Measurements from ENCODE around the gene SUGCT. TPM values are rescaled to one million over a fixed set of nuclear protein-coding genes. Genes with fewer than 3 reads are reported as not detected.

SUGCT gene
- total RNA-seq, 1 donor, result 0.81 TPM

DNA sequence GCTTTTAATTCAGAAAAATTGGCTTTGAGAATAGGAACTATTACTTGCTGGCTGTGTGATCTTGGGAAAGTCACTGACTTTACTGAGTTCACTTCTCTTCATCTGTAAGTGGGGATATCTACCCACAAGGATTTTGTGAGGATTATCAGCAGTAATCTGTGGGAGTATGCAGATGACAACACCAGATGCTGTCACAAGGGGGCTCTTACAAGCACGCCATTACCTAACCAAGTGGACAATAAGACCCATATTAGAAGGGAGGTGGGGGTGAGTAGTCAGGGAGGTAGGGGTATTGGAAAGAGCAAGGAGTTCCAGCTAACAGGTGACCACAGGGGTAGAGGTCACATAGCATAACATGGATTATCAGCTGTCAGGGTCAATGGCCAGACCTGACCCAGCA is 569.4 kb downstream of the SUGCT start:
- DNase-seq (ENCODE audit: low read depth in 2 of 3, low spot score in 2 of 3), result no peak

DNA sequence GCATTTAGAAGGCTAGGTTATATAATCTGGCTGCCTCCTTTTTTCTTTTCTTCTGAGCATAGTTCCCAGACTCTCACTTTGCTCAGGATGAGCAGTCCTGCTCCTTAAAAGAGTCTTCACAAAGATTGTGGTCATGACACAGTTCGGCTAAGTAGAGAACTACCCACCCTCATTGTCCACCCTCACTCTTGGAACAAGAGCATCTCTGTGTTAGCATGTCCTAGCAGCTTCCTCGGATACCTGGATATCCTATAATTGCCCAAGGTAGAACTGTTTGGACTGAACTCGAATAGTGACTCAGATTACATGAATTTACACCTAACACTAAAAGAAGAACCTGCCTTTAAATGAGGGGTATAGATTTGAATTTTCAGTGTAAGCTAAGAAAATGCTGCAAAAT is 572.0 kb downstream of the SUGCT start:
- DNase-seq (ENCODE audit: low read depth in 2 of 3, low spot score in 2 of 3), result no peak

DNA sequence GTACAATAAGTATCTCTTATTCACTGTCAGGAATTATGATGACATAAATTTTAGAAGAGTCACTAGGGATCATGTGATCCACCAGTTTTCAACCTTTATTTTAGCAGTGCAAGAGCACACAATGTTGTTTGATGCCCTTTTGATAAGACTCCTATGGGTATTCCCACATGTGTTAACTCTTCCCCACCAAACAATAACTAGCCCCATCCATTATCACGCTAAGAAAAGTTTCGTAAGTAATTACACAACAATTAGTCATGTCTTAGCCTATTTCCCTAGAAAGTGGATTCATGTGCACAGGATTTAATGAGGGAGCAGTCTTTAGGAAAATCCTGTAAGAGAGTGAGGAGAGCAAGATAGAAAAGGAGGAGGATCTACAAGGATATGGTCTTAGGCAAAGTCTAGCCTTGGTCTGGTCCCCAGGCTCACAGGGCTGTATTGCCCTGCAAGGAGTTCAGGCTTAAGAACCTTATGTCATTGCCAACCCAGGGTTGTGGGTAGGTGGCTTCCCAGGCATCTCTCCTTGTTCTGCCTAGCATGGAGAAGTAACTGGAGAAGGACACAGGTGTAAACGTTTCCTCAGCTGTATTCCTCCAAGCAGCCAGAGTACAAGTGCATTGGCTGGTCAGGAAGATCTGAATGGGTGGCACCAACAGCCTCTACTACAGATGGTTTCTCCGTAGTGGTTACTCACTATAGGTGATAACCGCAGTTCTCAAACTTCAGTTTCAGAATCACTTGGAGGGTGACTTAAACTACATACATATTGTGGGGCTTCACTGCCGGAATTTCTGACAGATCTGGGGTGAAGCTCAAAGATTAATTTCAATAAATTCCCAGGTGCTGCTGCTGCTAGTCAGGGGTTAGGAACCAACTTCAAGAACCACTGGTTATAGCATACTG is 574.5 kb downstream of the SUGCT start:
- DNase-seq (ENCODE audit: low read depth in 2 of 3, low spot score in 2 of 3), result no peak

DNA sequence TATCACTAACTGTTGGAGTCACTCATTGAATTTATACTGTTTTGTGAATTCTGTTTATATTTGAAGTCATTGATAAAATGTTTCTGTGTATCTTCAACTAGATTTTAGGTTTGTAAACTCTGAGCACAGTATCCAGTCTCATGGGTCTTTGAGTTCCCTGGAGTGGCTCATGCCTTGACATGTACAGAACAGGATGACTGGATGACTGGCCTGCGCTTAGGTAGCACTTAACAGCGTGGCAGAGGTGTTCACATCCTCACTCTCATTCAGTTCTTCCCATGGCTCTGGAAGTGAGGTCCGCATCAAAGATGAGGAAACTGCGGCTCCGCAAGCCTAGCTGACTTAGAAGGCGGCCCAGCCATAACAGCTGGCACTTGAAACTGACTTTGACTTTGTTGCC is 576.9 kb downstream of the SUGCT start:
- no peak for DNase-seq (ENCODE audit: low read depth in 2 of 3, low spot score in 2 of 3)

DNA sequence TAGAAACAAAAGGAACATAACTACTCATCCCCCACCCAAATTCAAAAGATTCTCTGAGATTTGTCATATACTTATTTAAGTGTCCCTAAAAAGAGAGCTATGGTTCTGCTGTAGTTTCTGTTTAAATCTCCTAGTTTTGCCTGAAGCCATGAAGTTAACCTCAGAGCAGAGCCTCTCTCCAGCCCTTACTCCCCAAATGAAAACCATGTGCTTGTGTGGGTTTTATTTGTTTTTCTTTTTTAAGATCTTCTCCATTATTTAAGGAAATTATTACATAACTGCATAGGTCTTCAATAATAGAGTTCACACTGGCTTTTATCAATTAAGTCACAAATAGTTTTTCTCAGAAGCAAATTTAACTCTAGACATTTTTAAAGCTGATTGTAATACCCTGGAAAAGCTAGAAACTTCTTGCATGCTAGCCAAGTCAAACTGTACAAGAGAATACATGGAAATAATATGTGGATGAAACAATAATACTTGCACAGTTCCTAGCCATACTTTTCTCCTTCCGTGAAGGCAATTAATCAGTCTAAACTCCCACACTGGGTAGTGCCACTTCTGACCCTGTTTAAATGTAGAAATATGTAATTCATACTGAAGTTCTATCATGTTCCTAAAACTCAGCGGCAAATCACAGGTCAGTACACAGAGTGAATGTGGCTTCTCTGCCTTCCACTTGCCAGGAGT is 579.7 kb downstream of the SUGCT start:
- no peak for DNase-seq (ENCODE audit: low read depth in 2 of 3, low spot score in 2 of 3)

DNA sequence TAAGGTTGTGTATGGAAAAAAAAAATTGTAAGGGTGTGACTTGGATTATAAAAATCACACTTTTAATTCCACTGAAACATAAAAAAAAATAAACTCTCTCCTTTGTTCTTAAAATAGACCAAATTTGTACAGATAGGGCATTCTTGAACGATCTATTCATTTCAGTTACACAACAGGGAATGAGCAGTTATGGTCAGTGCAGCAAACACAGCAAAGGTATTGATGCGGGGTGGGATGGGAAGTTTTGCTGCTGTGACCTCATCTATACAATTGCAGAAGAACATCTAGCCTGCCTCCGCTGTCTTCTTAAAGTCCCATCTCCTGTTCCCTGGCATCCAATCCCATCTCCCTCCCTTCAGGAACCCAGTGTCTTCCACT is 580.2 kb downstream of the SUGCT start:
- no peak for DNase-seq (ENCODE audit: low read depth in 2 of 3, low spot score in 2 of 3)

DNA sequence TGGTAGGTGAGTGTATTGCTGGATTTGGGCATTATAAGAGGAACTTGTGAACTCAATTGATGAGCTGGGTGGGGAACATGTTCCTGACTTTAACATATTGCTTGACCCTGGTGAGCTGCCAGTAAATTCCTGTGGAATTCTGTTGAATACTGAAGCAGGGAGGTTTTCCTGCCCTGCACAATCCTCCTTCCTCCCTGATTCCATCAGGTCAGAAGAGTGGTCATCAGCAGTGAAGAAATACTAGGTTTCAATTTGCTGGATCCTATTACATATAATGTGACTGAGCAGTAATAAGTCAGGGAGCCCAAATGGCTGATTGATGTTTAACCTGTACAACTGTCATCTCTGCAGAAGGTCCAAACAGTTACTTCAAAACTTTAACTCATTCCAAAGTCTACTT is 581.2 kb downstream of the SUGCT start:
- DNase-seq (ENCODE audit: low read depth in 2 of 3, low spot score in 2 of 3), result no peak

DNA sequence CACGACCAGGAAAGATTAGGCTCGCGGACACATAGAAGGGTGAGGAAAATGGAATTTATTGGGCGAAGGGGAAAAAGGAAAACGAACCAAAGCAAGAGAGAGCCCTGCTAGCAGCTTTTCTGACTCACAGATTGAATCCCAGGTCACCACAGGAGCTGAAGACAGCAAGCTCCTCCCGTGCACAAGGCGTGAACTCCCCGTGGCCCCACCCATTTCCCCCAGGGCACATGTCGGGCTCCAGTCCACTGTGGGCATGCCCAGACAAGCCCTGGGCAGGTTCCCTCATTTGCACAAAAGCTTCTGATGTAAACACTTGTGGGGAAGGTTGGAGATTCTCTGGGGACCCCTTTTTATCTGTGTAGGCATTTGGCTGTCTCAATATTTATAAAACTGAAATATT is 582.4 kb downstream of the SUGCT start:
- DNase-seq (ENCODE audit: low read depth in 2 of 3, low spot score in 2 of 3), result no peak

DNA sequence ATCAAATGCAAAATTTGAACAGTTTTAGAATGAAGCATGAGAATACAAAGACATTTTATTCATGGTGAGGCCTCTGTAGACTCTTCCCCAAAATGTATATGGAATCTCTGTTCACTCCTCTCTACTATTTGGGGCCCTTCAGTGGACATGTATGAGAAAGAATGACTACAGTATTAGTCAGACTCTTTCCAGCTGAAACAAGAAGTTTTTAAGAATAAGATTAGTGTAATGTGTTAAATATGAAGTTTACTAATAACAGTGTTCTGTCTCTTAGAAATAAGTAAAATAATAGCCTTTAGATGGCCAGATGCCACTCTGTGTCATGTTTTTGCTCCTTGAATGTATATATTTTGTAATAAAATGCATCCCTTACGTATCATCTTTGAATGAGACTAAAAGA is 585.6 kb downstream of the SUGCT start:
- DNase-seq (ENCODE audit: low read depth in 2 of 3, low spot score in 2 of 3), result no peak

DNA sequence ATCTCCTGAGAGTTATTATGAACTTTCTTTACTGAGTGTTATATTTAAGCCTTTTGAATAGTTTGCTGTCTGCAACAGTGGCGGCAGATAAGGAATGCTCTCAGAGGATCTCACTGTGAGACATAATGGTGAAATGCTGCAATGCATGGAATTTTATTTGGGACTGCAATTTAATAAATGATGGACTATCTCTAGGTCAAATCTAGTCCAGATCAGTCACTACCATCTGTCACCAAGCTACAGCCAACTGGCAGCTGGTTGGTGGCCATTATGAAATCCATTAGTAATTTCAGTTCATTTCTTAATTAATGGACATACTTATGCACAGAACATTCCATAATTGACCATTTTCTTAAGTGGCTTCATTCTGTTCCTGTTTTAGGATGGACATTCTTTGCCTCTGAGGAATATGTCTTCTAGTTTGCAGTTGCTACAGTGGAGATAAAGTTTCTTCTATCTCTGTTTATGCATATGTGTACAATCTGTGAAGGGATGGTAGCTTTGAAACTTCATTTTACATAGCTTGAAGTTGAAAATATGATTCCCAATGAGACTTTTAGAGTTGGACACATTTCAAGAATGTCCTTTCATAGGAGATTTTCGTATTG is 586.6 kb downstream of the SUGCT start:
- no peak for DNase-seq (ENCODE audit: low read depth in 2 of 3, low spot score in 2 of 3)

DNA sequence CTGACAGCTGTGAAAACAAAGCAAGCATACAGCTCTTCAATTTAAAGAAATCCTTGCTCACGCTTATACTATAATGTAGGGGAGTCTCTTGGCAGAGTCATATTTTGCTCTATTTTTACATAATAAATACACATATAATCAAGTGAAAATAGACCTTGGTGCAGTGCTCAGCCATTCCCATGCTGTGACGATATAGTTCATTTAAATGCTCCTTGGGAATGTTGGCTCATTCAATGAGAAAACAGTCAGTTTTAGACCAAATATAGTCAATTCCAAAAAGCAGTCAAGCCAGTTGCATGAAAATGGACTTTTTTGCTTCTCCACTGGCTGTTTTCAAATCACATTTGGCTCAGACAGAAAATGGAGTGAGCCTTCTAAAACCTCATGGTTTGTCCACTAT is 587.4 kb downstream of the SUGCT start:
- DNase-seq (ENCODE audit: low read depth in 2 of 3, low spot score in 2 of 3), result no peak

DNA sequence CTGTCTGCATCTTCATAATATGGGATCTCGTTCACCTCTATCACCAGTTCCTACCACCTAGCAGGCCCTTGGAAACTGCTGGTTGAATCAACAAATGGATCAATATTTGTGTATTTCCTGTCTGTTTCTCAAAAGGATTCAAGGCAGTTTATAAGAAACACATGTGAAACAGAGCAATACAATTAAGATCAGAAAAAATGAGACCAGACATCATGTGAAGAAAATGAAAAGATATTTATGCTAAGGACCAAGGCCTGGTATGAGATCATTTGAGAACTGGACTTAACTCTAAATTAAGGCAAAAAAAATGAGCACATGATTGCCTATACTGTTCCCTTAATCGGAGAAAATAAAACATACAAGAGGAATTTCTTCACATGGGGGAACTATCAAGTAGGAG is 589.0 kb downstream of the SUGCT start:
- no peak for DNase-seq (ENCODE audit: low read depth in 2 of 3, low spot score in 2 of 3)

DNA sequence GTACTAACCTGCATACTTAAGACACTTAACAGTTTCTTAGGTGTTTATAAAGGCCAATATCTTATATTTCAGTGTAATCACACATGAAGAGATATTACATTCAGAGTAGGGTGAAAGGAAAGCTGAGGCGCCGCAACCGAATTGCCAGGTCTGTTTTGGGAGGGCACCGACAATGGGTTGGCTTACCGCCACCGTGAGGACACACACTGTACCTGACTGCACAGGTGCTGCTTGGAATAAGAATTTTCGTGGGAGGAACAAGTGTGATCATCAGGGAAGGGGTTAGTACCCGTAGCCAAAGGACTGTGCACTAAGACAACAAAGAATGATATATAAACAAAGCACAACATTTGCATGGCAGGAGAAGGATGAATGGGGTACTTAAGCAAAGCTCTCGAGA is 591.8 kb downstream of the SUGCT start:
- DNase-seq (ENCODE audit: low read depth in 2 of 3, low spot score in 2 of 3), result no peak

DNA sequence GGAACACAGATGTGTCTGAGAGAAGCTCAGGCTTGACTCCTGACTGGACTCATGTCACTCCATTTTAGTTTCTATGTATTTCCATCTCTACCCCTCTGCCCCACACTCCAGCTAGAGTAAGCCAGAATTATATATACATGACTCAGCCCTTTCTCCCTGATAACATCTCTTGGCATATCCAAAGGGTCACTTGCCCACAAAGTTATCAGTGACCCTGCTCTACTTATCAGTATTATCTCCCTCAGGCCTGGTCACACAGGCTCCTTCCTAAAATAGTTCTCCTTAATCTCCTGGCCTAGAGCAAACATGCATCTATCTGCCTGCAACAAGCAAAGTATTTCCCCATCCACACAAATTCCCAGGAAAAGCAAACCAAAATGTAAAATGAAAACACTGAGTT is 598.3 kb downstream of the SUGCT start:
- DNase-seq (ENCODE audit: low read depth in 2 of 3, low spot score in 2 of 3), result peak in 1 of 3 donors; percentile 11

DNA sequence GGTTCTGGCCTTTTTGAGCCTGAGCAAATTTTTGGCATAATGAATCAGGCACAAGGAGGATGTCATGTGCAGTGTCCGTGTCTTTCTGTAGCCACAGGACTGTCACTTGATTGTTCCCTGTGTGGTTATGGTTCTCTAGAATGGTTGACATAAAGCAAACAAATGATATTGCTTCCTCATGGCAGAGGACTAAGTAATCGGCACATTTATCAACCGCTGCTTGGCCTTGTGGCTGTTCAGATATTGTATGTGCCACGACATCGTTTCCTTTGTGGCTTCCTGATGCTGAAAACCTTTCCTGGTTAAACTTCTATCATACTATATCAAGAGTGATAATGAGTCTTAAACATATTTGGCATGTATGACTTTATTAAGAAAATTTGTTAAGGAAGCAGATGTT is 598.8 kb downstream of the SUGCT start:
- DNase-seq (ENCODE audit: low read depth in 2 of 3, low spot score in 2 of 3), result peak in 2 of 3 donors; percentile 66 to 89

DNA sequence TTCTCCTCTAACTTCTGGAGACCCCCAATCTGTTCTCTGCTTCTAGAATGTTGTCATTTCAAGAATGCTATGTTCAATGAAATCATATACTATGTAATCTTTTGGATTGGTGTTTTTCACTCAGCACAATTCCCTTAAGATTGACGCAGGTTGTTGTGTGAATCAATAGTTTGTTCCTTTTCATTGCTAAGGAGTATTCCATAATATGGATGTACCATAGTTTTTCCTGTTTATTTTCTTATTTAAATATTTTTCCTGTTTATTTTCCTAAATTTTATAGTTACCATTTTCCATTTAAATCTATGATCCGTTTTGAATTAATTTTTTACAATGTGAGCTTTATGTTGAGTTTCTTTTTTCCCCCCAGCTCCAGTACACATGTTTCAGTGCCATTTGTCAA is 604.5 kb downstream of the SUGCT start:
- DNase-seq (ENCODE audit: low read depth in 2 of 3, low spot score in 2 of 3), result no peak

DNA sequence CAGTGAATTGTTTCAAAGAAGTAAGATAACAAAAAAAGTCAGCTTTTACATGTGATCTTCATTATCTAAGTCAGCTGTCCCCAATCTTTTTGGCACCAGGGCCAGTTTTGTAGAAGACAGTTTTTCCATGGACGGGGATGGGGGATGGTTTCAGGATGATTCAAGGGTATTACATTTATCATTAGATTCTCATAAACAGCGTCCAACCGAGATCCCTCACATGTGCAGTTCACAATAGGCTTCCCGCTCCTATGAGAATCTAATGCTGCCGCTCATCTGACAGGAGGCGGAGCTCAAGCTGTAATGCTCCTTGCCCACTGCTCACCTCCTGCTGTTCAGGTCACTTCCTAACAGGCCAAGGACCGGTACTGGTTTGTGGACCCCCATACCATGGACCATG is 607.5 kb downstream of the SUGCT start:
- DNase-seq (ENCODE audit: low read depth in 2 of 3, low spot score in 2 of 3), result no peak

DNA sequence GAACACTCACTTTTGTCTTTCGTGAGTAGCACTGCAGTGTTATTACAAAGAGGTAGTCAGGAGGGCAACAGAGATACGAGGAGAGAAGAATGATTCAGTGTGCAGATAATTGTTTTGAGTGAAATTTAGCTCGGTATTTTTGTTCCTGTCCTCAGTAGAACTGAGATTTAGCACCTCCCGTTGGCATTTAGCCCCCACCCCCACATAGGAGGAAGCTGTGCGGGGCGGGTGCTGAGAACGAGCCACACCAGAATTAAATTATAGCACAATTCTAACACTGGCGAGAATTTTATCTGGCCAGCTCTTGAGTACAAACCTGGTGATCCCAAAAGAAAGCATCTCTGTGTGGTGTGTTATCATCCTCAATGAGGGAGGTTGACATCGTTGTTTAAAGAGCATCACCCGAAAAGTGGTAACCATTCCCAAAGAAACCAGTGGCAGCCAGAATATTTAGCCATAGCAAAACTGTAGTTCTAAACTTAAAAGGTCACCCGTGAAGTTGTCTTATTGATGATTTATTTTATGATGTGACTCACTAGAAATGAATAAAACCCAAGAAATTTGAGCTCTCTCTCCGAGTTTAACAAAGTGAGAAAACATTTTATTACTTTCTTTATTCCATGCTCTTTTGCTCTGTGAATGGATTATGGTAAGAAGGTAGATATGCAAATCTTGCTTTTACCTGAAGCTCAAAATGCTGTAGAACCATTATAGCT is 612.2 kb downstream of the SUGCT start:
- no peak for DNase-seq (ENCODE audit: low read depth in 2 of 3, low spot score in 2 of 3)

DNA sequence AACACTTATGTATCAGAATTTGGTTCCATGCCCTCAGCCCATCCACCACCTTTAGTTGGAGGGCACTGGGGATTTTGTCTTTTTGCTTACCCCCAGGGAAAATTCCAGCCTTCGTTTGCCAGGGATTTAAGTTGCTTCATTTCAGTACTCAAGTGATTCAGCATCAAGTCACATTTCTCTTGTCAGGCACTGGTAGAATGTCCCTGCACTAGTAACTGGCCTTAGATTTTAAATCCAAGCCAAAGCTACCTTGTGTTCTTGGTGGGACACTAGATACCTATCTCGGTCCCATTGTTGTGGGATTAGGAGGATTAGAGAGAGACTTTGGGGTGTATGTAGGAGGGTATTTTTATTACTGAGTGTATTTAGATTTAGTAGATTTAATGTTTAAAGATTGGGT is 613.1 kb downstream of the SUGCT start:
- no peak for DNase-seq (ENCODE audit: low read depth in 2 of 3, low spot score in 2 of 3)

DNA sequence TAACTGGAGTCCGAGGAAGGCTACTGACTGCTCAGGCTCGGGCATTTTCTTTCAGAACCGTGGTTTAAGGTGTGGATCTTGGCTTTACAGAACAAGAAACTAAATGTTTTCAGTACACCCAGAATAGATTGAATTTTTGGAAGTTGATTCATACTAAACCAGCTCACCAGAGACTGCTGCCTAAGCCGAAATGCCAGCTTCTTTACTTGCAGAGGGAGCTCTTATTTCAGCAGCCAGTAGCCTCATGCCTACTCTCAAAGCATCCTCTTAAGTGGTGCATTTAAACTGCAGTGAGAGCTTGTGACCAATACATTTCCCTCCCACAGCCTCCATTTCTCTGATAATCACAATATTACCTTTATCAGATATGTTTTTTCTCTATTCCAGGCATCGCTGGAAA is 615.1 kb downstream of the SUGCT start:
- no peak for DNase-seq (ENCODE audit: low read depth in 2 of 3, low spot score in 2 of 3)

DNA sequence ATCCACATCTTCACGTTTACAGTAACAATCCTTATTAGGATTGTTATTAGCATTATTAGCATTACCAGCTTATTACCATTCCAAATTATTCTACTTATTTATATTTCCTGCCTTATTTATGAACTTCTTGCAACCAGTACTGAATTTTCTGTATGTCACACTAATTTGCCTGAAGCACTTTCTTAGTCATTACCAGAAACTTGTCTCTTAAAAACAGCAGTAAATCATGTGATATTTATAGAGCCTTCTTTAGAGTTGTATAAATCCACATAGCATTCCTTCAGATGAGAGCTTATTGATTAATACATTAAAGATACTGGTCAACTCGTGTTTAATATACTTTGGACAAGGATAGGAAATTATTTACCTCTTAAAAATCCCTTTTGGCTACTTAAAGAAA is 618.6 kb downstream of the SUGCT start:
- DNase-seq (ENCODE audit: low read depth in 2 of 3, low spot score in 2 of 3), result no peak
